K562 (cell line): ENCODE measurements around the gene PUS3. TPM values are rescaled to one million over a fixed set of nuclear protein-coding genes. Genes with fewer than 3 reads are reported as not detected.

ENCODE experiments used
- ATAC-seq: fragments of 200-7000 bp; cut with Tn5 transposase; 3 replicates; pipeline ENCODE4 v1.9.1; 2020; ENCODE audit warnings: moderate library complexity
- BruUV-seq: library from RNA; stranded (reverse); fragments of 400-500 nt; replicated peaks from 2 replicates; lab custom pipeline; 2021; lab: Mats Ljungman, UMichigan
- CTCF ChIA-PET: fragments of 300-600 bp; formaldehyde crosslinking; extraction: SDS; loops from one replicate; lab custom pipeline; 2021; ENCODE audit warnings: low intra/inter-chr PET ratio; lab: Yijun Ruan, JAX
- POLR2A ChIA-PET: fragments of 300-600, 350-650 bp; sonication (Branson Sonifier 250); formaldehyde crosslinking; extraction: SDS; loops from one replicate; lab custom pipeline; 2021; ENCODE audit warnings: antibody characterized with exemption, inconsistent platforms; lab: Yijun Ruan, JAX
- DNase-seq, 4 experiments: peaks; one replicate each; pipeline versions ENCODE4 v3.0.0 to v3.0.0-alpha.2; 2011 to 2018; ENCODE audit warnings: low spot score in 3 of 4, mixed read lengths in 3 of 4; ENCODE audit errors: extremely low read depth in 1 of 4
- FAIRE-seq: peaks from 2 replicates; lab custom pipeline; 2011; peaks lifted over from hg19 to GRCh38; lab: Jason Lieb, UNC
- H2AFZ ChIP-seq: 2 replicates; pipeline ENCODE4 v1.6.0; 2011; ENCODE audit warnings: low read depth, low read length, control low read depth, inconsistent platforms
- H3K27ac ChIP-seq: fragments of 200-600 bp; 3 replicates; pipeline ENCODE4 v1.8.0; 2011; ENCODE audit warnings: low read depth, mild to moderate bottlenecking, control low read depth, inconsistent platforms, low read length, moderate library complexity, mixed read lengths; ENCODE audit errors: extremely low read depth
- H3K27me3 ChIP-seq, 2 experiments: fragments of 300-600 bp in 1 of 2; 2 replicates in 1 of 2; 3 replicates in 1 of 2; pipeline versions ENCODE4 v1.6.0 to v1.8.0; 2011; ENCODE audit warnings: inconsistent platforms in 2 of 2, low read length in 2 of 2, mild to moderate bottlenecking in 1 of 2, mixed read lengths in 1 of 2, moderate library complexity in 1 of 2; ENCODE audit not compliant: control insufficient read depth in 2 of 2, insufficient read depth in 2 of 2
- H3K36me3 ChIP-seq: fragments of 300-600 bp; 3 replicates; pipeline ENCODE4 v1.8.0; 2011; ENCODE audit warnings: mild to moderate bottlenecking, low read length, inconsistent platforms; ENCODE audit not compliant: control insufficient read depth, insufficient read depth
- H3K4me1 ChIP-seq, 2 experiments: fragments of 200-600 bp in 1 of 2; replicated peaks in 1 of 2; 2 replicates in 1 of 2; 3 replicates in 1 of 2; pipeline versions ENCODE4 v1.5.1 to v1.8.0; 2011; ENCODE audit warnings: inconsistent platforms in 2 of 2, low read length in 2 of 2, mild to moderate bottlenecking in 1 of 2, mixed read lengths in 1 of 2, moderate library complexity in 1 of 2; ENCODE audit not compliant: control insufficient read depth in 2 of 2, insufficient read depth in 2 of 2
- H3K4me2 ChIP-seq: 2 replicates; pipeline ENCODE4 v1.6.1; 2011; ENCODE audit warnings: low read length, control low read depth, inconsistent platforms, mixed read lengths; ENCODE audit not compliant: insufficient read depth
- H3K4me3 ChIP-seq: fragments of 200-600 bp; sonication (generic), shearing (Covaris generic); 2 replicates; pipeline ENCODE4 v1.5.1; 2016; ENCODE audit warnings: control low read depth, inconsistent platforms
- H3K79me2 ChIP-seq: fragments of 200-600 bp; 3 replicates; pipeline ENCODE4 v1.8.0; 2011; ENCODE audit warnings: low read length, inconsistent platforms; ENCODE audit not compliant: control insufficient read depth, insufficient read depth
- H3K9ac ChIP-seq, 2 experiments: 2 replicates each; pipeline versions ENCODE4 v1.6.0 to v1.6.1; 2011; ENCODE audit warnings: low read depth in 2 of 2, low read length in 2 of 2, control low read depth in 1 of 2, inconsistent platforms in 1 of 2, mild to moderate bottlenecking in 1 of 2, mixed read lengths in 1 of 2; ENCODE audit not compliant: insufficient read depth in 1 of 2
- H3K9me1 ChIP-seq: one replicate; pipeline ENCODE4 v1.6.0; 2011; ENCODE audit warnings: inconsistent platforms, mild to moderate bottlenecking, low read length, moderate library complexity; ENCODE audit not compliant: control insufficient read depth, insufficient read depth
- H3K9me3 ChIP-seq: replicated peaks from 2 replicates; pipeline ENCODE4 v1.5.1; 2011; ENCODE audit warnings: low read depth, low read length, inconsistent platforms; ENCODE audit not compliant: control insufficient read depth, insufficient read depth
- H4K20me1 ChIP-seq: replicated peaks from 2 replicates; pipeline ENCODE4 v1.6.1; 2011; ENCODE audit warnings: low read length, inconsistent platforms, mixed read lengths; ENCODE audit not compliant: control insufficient read depth, insufficient read depth
- CBFA2T3 ChIP-seq: fragments of 450-650 bp; IDR thresholded peaks from 2 replicates; pipeline ENCODE4 v1.6.1; 2017
- FOSL1 ChIP-seq: fragments of 200-800 bp; sonication (Bioruptor generic); conservative IDR thresholded peaks from 2 replicates; pipeline ENCODE4 v1.6.1; 2016; ENCODE audit warnings: missing genetic modification characterization, missing compliant biosample characterization
- RBM34 ChIP-seq: fragments of 200-400 bp; formaldehyde crosslinking; IDR thresholded peaks from 2 replicates; pipeline ENCODE4 v1.6.1; 2018; ENCODE audit warnings: low read length, borderline replicate concordance; ENCODE audit not compliant: insufficient read depth
- TAL1 ChIP-seq: fragments of 450-650 bp; IDR thresholded peaks from 2 replicates; pipeline ENCODE4 v1.6.1; 2016; ENCODE audit warnings: mild to moderate bottlenecking
- TCF3 ChIP-seq: sonication (generic); formaldehyde crosslinking; IDR thresholded peaks from 2 replicates; pipeline ENCODE4 v1.4.0; 2020; ENCODE audit warnings: mild to moderate bottlenecking, missing genetic modification reagents
- TEAD4 ChIP-seq, 2 experiments: sonication (generic) in 1 of 2; formaldehyde crosslinking in 1 of 2; IDR thresholded peaks; 2 replicates each; pipeline versions ENCODE4 v1.6.1 to v1.8.0; 2012 to 2022; ENCODE audit warnings: borderline replicate concordance in 1 of 2, inconsistent platforms in 1 of 2, low read length in 1 of 2, mild to moderate bottlenecking in 1 of 2, missing genetic modification reagents in 1 of 2
- ZFP30 ChIP-seq: fragments of 250-450 bp; sonication (Bioruptor Pico); IDR thresholded peaks from 2 replicates; pipeline ENCODE4 v1.8.0; 2022; ENCODE audit warnings: moderate library complexity, mild to moderate bottlenecking, inconsistent platforms, borderline replicate concordance
- WGBS: fragments of 100-300 bp; shearing (Covaris generic); methylation state at CpG from one replicate; pipeline ENCODE4 v1.1.6; 2016; ENCODE audit warnings: low coverage, mixed read lengths; ENCODE audit not compliant: insufficient coverage; ENCODE audit errors: missing lambda C conversion rate; 5-methylcytosine and 5-hydroxymethylcytosine counted together
- in situ Hi-C: fragments of 300-500 bp; cut with MboI; formaldehyde crosslinking; loops from 4 replicates; pipeline ENCODE4 v1.15.0; 2018; ENCODE audit warnings: inconsistent platforms, mixed read lengths
- intact Hi-C: fragments of 100-400 bp; cut with micrococcal nuclease; formaldehyde crosslinking; loops from 2 replicates; pipeline ENCODE4 v1.14.2; 2022
- polyA plus RNA-seq, 8 experiments: library from polyadenylated mRNA; depleted of rRNA in 4 of 8; stranded (reverse) in 5 of 8; unstranded in 3 of 8; fragments of >200 nt; fragmentation: Nextera tagmentation in 2 of 8; fragmentation: Illumina TruSeq in 1 of 8; extraction: Ambion mirVana in 2 of 8; extraction: Trizol in 1 of 8; gene quantifications; 2 replicates each; pipeline versions ENCODE4 v1.2.1 to v1.2.3, GENCODE V29; 2011 to 2014; ENCODE audit warnings: inconsistent platforms in 1 of 8, missing spikeins in 1 of 8
- total RNA-seq, 7 experiments: library from RNA; depleted of rRNA in 6 of 7; stranded (reverse); fragments of >200 nt in 6 of 7; fragmentation: Illumina TruSeq in 2 of 7; extraction: Trizol in 2 of 7; gene quantifications; 2 replicates each; pipeline versions ENCODE4 v1.2.1 to v1.2.3, GENCODE V29; 2011 to 2021; ENCODE audit warnings: low replicate concordance in 1 of 7
- TF ChIP-seq, protein P1 (sequence below): fragments of 250-450 bp; sonication (Bioruptor Pico); IDR thresholded peaks from 2 replicates; pipeline ENCODE4 v1.5.0; 2020; ENCODE audit warnings: mild to moderate bottlenecking, borderline replicate concordance

The PUS3 gene
- total and polyA plus RNA-seq, 9 of the 15 experiments (the other 6 are each of a cell fraction or from before 2014, with no cell fraction given): 16.5 to 49.2 (median 35.9) TPM

DNA sequence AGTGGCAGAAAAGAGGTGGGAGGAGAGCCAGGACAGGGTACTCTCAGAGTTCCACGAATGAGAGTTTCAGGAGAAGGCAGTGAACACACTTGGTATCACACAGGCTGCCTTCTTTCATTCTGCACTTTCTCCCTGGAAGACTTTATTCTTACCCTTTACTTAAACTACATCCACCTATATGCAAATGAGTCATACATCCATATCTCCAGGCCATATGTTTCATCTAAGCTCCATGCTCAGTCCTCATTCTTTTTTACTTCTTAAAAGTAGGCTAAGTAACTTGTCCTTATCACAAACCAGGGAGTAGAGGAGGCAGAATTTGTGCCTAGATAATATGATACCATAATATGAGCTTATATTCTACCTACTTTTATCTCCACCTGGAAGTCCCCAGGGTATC, 21.7 kb downstream of the PUS3 start:
- POLR2A ChIA-PET: interaction anchor here (0.7 to 1.0 kb wide), 3 partner anchors 9 to 132 kb away, joined by 3 read pairs; no protein-coding TSS in a partner anchor
- Histone ChIP-seq H3K27ac (no peak overlapping the region), H3K4me3 (no peak overlapping the region), H3K27me3 (peaks cover 0 to 8% of the 10 kb centered on the region in 2 experiments; a peak in 2 of 5 replicates), H3K79me2 (no peaks in the 10 kb centered on the region), H3K36me3 (no peaks in the 10 kb centered on the region), H3K4me1 (peaks cover 0 to 3% of the 10 kb centered on the region in 2 experiments; a peak in 2 of 5 replicates), H4K20me1 (no peaks in the 10 kb centered on the region), H3K9ac (no peak overlapping the region), H3K9me1 (no peaks in the 10 kb centered on the region), H2AFZ (no peak overlapping the region), H3K9me3 (no peaks in the 10 kb centered on the region), H3K4me2 (no peak overlapping the region)
- FAIRE-seq (no peak), ATAC-seq (no peak; the same call in 2 of the 3 replicates), DNase-seq (peak in 1 of 4 experiments; percentile 10)
- WGBS: 0% methylated on average over 1 of the region's 1 CpG
- no TSS peak for BruUV-seq
- in situ Hi-C loops: loop anchor here (25.0 kb wide), 1 partner anchor 919 kb away; the partner anchor contains the start of gene CCDC15
- CTCF ChIA-PET: no interaction called here
- no peak for TF ChIP-seq RBM34
- TF ChIP-seq TAL1: peak; percentile 30
- TF ChIP-seq CBFA2T3: peak; percentile 73
- TF ChIP-seq FOSL1 (tag): 0 out of 2 replicates have a peak, but pooled peaks have one; percentile 26
- TF ChIP-seq, protein P1, sequence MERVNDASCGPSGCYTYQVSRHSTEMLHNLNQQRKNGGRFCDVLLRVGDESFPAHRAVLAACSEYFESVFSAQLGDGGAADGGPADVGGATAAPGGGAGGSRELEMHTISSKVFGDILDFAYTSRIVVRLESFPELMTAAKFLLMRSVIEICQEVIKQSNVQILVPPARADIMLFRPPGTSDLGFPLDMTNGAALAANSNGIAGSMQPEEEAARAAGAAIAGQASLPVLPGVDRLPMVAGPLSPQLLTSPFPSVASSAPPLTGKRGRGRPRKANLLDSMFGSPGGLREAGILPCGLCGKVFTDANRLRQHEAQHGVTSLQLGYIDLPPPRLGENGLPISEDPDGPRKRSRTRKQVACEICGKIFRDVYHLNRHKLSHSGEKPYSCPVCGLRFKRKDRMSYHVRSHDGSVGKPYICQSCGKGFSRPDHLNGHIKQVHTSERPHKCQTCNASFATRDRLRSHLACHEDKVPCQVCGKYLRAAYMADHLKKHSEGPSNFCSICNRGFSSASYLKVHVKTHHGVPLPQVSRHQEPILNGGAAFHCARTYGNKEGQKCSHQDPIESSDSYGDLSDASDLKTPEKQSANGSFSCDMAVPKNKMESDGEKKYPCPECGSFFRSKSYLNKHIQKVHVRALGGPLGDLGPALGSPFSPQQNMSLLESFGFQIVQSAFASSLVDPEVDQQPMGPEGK (CRISPR knock-in tag): no peak
- peak; percentile 20; the same call in 1 of the 2 replicates for TF ChIP-seq TCF3 (CRISPR knock-in tag)
- TF ChIP-seq ZFP30: no peak
- TF ChIP-seq TEAD4 (IDR thresholded peaks at IDR 0.05; ENCODE audit: low read length): 0 out of 2 replicates have a peak, but pooled peaks have one; percentile 36
- no peak for TF ChIP-seq TEAD4 (CRISPR knock-in tag; IDR thresholded peaks at IDR 0.05; ENCODE audit: borderline replicate concordance)
- intact Hi-C loops: no loop called here
